ACHN (cell line): ENCODE data around the gene FAF1.

Source experiments
- DNase-seq: peaks from one replicate; pipeline ENCODE4 v3.0.0-alpha.2; 2015
- in situ Hi-C: cut with HindIII; loops from 2 replicates; pipeline ENCODE4 v1.10.0; 2017; ENCODE audit warnings: low sequenced_read_pairs, low pct_ligation_motif_present, low pct_unique_long_range_greater_than_20kb

The FAF1 gene

DNA sequence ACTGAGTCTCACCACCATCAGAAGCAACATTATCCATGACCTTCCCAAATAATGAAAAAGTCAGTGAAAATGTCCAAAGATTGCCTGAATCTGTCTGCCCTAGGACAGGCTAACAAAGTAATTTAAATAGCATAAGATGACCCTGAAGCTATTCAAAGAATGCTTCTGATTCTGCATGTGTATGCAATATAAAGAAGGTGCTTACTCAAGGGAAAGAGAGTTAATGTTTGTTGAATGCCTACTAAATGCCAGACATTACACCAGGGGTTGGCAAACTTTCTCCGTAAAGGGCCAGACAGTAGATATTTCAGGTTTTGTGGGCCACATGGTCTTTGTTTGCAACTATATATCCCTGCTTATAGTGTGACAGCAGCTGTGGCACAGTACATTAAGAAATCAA is 314.9 kb downstream of the FAF1 start:
- in situ Hi-C loops = no loop called here
- DNase-seq = no peak

GRCh38 chr1:50644447-50645105 is 315.5 kb downstream of the FAF1 start:
- no peak for DNase-seq
- in situ Hi-C loops = no loop called here

GRCh38 chr1:50637460-50637859 is 322.6 kb downstream of the FAF1 start:
- in situ Hi-C loops = no loop called here
- no peak for DNase-seq

GRCh38 chr1:50634251-50634650 is 325.8 kb downstream of the FAF1 start:
- no peak for DNase-seq
- in situ Hi-C loops = no loop called here

GRCh38 chr1:50633465-50633864 is 326.6 kb downstream of the FAF1 start:
- no peak for DNase-seq
- in situ Hi-C loops = no loop called here

DNA sequence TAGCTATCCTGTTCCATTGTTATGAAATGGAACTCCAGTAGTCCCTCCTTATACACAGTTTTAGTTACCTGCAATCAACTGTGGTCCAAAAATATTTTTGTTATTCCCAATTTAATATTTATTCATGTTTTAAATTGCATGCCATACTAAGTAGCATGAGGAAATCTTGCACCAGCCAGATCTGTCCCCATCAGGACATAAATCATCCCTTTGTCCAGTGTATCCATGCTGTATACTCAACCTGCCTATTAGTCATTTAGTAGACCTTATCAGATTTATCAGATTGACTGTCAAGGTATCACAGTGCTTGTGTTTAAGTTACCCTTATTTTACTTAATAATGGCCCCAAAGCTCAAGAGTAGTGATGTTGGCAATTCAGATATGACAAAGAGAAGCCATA is 328.9 kb downstream of the FAF1 start:
- in situ Hi-C loops = no loop called here
- DNase-seq = no peak

DNA sequence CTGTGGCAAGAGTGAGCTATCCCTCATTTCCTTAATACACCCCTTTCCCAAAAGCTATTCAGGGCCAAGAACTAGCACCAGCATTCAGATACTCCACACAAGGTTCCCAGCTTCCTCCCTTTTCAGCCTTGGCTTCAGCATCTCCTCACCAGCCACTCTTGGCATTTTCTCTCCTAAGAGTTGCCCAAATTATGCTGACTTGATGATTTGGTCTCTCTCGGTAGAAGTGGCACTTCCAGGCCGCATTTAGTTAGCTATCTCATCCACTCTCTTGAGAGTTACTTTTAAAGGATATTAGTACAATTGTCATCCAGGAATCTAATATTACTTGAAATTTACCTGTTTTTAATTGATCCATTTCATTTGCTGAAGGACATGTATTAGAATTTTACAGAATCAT is 337.8 kb downstream of the FAF1 start:
- no peak for DNase-seq
- in situ Hi-C loops = no loop called here

- in situ Hi-C loops = no loop called here
- DNase-seq = peak; percentile 14
Observed at GRCh38 chr1:50620680-50621329, 339.3 kb downstream of the FAF1 start.

- in situ Hi-C loops = no loop called here
Observed at GRCh38 chr1:50615036-50615750, 344.9 kb downstream of the FAF1 start.

GRCh38 chr1:50611675-50612074 is 348.4 kb downstream of the FAF1 start:
- in situ Hi-C loops = no loop called here
- DNase-seq = no peak

More at GRCh38 chr1:50615036-50615750, 344.9 kb downstream of the FAF1 start:
- DNase-seq = no peak

- no peak for DNase-seq
- in situ Hi-C loops = no loop called here
Observed at GRCh38 chr1:50610563-50610962, 349.5 kb downstream of the FAF1 start.

DNA sequence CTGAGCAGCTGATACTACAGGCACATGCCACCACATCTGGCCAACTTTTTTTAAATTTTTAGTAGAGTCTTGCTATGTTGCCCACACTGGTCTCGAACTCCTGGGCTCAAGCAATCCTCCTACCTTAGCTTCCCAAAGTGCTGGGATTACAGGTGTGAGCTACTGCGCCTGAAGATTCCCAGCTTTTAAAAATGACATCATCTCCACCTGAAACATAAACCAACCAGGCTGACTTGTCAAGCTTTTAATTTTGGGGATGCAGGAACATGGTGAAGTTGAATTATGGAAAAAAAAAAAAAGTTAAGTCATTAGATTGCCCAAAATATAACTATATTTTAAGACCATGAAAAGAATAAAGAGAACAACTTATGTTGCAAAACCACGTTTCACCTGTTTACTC is 350.6 kb downstream of the FAF1 start:
- in situ Hi-C loops = no loop called here
- no peak for DNase-seq

GRCh38 chr1:50605186-50605875 is 354.7 kb downstream of the FAF1 start:
- peak; percentile 57 for DNase-seq
- in situ Hi-C loops = no loop called here

- DNase-seq = no peak
- in situ Hi-C loops = no loop called here
Observed at GRCh38 chr1:50604580-50604979, 355.5 kb downstream of the FAF1 start.

DNA sequence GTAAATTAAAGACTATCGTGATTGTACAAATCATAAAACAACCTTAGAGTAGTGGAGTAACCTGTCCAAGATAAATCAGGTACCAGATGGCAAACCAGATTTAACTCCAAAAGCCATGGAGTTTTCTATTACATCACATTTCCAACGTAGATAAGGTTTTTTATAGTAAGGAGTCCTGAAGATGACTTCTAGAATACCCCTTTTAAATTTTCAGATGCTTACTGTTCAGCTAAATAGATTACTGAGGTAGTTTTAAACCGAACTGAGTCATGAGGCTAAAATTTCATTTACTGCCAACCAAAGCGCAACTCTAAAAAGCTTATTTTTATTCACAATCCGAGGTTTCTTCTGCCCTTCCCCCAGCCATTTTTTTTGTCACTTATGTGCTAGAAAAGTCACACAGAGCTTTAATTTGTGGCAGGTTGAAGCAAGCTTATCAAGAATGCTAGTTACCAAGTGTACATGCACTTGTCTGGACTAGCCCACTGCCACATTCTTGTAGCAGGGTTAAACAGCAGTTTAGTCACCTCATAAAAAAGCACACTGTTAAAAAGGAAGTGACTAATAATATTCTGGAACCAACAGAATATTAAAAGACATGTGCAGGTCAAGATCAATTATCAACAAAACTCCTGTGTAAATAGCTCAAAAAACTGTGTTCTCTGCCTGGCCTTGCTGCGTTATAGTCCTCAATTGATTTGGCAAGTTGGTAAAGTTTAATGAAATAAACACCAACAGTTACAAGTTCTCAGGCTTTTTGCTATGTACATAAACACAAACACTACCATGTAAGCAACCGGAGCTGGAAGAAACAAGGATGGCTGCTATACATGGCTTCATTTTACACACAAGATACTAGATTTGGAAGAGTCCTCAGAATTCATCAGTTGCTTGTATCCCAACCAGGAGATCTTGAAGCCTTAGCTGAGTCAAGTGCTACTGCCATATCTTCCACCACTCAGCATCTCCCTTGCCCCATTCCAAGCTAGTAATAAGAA is 356.5 kb downstream of the FAF1 start:
- in situ Hi-C loops = no loop called here
- DNase-seq = peak; percentile 55

DNA sequence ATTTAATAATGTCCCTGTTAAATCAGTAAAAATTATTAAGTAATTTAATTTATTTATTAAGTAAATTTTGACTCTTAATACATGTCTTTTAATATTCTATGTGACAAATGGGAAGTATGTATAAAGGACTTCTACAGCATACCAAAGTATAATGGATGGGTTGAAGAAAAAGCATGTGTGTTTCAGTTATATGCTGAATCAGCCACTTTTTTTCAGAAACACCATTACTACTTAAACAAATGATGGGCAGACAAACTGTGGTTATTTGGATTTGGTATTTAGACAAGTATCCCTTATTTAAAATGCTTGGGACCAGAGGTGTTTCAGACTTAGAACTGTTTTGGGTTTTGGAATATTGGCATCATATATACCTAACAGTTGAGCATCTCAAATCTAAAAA is 360.5 kb downstream of the FAF1 start:
- no peak for DNase-seq
- in situ Hi-C loops = no loop called here

- DNase-seq = no peak
- in situ Hi-C loops = no loop called here
Observed at GRCh38 chr1:50595874-50596273, 364.2 kb downstream of the FAF1 start.

DNA sequence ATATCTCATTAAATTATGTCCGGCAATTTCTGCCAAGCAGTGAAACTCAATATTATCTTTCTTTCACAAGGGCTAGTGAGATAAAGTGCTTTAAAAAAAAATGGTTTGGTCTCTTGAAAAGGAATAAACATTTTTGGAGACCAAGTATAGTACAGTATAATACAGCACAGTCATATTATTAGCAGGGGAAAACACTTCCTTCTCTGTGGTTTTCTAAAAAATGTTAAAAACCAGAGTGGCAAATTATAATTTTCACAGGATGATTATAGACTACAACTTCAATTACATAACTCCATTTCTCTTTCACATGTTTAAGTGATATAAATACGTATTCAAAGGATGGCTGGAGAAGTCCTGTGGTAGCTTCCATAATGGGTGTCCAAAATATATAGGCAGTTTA is 366.6 kb downstream of the FAF1 start:
- in situ Hi-C loops = no loop called here
- DNase-seq = no peak
